Measurements from ENCODE around the gene LDLR.
"Not testable (repeated sequence)": the region's sequence is repeated elsewhere in the genome, so short reads cannot be mapped to it uniquely, and the experiment has no call there.

LDLR gene

DNA sequence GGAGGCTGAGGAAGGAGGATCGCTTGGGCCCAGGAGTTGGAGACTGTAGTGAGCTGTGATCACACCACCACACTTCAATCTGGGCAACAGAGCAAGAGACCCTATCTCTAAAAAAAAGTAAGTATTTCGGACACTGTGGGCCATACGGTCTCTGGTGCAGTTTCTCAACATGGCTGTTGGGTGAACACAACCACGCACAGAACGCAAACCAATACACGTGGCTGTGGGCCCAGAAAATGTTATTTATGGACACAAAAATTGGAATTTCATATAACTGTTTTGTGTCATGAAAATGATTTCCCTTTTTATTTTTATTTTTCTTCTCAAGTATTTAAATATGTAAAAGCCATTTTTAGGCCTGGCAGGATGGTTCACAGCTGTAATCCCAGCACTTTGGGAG, 19.5 kb downstream of the LDLR start:
- no peak for DNase-seq

DNA sequence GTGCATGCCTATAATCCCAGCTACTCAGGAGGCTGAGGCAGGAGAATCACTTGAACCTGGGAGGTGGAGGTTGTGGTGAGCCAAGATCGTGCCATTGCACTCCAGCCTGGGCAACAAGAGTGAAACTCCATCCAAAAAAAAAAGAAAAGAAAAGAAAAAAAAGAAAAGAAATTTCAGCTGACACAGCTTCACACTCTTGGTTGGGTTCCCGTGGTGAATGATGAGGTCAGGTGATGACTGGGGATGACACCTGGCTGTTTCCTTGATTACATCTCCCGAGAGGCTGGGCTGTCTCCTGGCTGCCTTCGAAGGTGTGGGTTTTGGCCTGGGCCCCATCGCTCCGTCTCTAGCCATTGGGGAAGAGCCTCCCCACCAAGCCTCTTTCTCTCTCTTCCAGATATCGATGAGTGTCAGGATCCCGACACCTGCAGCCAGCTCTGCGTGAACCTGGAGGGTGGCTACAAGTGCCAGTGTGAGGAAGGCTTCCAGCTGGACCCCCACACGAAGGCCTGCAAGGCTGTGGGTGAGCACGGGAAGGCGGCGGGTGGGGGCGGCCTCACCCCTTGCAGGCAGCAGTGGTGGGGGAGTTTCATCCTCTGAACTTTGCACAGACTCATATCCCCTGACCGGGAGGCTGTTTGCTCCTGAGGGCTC, 22.0 kb downstream of the LDLR start:
- DNase-seq = no peak

DNA sequence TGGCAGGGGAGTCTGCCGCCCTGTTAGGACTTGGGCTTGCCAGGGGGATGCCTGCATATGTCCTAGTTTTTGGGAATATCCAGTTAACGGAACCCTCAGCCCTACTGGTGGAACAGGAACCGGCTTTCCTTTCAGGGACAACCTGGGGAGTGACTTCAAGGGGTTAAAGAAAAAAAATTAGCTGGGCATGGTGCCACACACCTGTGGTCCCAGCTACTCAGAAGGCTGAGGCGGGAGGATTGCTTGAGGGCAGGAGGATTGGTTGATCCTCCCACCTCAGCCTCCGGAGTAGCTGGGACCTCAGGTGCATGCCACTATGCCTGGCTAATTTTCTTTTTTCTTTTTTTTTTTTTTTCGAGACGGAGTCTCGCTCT, 22.5 kb downstream of the LDLR start:
- no peak for DNase-seq

DNA sequence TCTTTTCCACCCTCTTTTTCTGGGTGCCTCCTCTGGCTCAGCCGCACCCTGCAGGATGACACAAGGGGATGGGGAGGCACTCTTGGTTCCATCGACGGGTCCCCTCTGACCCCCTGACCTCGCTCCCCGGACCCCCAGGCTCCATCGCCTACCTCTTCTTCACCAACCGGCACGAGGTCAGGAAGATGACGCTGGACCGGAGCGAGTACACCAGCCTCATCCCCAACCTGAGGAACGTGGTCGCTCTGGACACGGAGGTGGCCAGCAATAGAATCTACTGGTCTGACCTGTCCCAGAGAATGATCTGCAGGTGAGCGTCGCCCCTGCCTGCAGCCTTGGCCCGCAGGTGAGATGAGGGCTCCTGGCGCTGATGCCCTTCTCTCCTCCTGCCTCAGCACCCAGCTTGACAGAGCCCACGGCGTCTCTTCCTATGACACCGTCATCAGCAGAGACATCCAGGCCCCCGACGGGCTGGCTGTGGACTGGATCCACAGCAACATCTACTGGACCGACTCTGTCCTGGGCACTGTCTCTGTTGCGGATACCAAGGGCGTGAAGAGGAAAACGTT, 24.0 kb downstream of the LDLR start:
- no peak for DNase-seq

DNA sequence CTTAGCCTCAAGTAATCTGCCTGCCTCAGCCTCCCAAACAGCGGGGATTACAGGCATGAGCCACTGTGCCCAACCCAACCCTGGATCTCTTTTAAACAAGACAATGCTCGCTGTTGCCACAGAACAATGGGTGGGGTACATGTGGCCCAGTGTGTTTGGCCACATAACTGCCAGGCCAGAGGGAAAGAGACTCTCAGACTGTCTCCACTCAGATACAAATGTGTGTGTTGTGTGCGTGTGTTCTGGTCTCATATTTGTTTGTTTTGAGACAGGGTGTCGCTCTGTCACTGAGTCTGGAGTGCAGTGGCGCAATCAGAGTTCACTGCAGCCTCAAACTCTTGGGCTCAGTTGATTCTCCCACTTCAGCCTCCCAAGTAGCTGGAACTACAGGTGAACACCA, 25.8 kb downstream of the LDLR start:
- no peak for DNase-seq

DNA sequence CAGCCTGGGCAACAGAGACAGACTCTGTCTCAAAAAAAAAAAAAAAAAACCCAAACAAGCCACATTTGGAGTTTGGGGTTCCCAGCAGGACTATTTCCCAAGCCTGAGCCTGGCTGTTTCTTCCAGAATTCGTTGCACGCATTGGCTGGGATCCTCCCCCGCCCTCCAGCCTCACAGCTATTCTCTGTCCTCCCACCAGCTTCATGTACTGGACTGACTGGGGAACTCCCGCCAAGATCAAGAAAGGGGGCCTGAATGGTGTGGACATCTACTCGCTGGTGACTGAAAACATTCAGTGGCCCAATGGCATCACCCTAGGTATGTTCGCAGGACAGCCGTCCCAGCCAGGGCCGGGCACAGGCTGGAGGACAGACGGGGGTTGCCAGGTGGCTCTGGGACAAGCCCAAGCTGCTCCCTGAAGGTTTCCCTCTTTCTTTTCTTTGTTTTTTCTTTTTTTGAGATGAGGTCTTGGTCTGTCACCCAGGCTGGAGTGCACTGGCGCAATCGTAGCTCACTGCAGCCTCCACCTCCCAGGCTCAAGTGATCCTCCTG, 26.7 kb downstream of the LDLR start:
- no peak for DNase-seq

DNA sequence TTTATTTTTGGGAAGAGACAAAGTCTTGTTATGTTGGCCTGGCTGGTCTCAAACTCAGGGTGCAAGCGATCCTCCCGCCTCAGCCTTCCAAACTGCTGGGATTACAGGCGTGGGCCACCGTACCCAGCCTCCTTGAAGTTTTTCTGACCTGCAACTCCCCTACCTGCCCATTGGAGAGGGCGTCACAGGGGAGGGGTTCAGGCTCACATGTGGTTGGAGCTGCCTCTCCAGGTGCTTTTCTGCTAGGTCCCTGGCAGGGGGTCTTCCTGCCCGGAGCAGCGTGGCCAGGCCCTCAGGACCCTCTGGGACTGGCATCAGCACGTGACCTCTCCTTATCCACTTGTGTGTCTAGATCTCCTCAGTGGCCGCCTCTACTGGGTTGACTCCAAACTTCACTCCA, 27.2 kb downstream of the LDLR start:
- no peak for DNase-seq

DNA sequence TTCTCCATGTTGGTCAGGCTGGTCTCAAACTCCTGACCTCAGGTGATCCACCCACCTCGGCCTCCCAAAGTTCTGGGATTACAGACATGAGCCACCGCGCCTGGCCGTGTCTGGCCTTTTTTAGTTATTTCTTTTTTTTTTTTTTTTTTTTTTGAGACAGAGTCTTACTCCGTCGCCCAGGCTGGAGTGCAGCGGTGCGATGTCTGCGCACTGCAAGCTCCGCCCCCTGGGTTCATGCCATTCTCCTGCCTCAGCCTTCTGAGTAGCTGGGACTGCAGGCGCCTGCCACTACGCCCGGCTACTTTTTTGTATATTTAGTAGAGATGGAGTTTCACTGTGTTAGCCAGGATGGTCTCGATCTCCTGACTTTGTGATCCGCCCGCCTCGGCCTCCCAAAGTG, 32.7 kb downstream of the LDLR start:
- not testable (repeated sequence) for DNase-seq

DNA sequence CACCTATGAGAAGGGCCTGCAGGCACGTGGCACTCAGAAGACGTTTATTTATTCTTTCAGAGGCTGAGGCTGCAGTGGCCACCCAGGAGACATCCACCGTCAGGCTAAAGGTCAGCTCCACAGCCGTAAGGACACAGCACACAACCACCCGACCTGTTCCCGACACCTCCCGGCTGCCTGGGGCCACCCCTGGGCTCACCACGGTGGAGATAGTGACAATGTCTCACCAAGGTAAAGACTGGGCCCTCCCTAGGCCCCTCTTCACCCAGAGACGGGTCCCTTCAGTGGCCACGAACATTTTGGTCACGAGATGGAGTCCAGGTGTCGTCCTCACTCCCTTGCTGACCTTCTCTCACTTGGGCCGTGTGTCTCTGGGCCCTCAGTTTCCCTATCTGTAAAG, 33.9 kb downstream of the LDLR start:
- DNase-seq = no peak

DNA sequence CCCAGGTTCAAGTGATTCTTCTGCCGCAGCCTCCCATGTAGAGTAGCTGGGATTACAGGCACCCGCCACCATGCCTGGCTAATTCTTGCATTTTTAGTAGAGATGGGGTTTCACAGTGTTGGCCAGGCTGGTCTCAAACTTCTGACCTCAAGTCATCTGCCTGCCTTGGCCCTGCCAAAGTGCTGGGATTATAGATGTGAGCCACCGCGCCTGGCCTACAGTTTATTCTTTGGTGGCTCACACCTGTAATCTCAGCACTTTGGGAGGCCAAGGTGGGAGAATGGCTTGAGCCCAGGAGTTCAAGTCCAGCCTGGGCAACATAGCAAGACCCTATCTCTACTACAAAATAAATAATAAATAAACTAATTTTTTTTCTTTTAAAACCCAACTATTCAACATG, 34.9 kb downstream of the LDLR start:
- DNase-seq = not testable (repeated sequence)

DNA sequence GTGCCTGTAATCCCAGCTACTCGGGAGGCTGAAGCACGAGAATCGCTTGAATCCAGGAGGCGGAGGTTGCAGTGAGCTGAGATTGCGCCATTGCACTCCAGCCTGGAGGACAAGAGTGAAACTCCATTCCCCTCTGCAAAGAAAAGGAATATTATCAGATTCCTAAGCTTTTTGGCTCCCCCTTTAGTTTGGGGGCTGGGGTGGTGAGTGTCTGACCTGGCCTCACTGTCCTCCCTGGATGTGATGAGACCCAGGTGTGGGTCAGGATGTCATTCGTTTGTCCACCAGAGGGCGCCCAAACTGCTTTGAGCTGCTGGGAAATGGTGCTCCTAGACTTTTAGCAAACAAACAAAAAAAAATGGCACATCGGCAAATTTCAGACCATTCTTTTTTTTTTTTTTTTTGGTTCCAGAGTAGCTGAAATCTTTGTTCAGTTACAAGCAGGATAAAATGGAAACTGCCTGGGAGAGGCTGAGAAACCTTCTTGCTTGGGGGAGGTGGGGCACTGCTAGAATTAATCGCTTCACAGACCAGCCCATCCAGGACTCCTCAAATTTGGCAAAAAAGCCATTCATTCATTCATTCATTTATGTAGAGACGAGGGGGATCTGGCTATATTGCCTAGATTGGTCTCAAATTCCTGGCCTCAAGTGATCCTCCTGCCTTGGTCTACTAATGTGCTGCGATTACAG, 36.9 kb downstream of the LDLR start:
- DNase-seq = peak; percentile 53

DNA sequence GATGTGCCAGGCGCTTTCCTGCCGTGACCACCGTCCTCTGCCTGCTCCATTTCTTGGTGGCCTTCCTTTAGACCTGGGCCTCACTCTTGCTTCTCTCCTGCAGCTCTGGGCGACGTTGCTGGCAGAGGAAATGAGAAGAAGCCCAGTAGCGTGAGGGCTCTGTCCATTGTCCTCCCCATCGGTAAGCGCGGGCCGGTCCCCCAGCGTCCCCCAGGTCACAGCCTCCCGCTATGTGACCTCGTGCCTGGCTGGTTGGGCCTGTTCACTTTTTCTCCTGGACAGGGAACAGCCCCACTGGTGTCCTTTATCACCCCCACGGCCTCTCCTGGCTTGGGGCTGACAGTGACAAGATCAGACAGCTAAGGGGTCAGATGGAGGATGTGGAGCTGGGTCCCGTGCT, 38.6 kb downstream of the LDLR start:
- no peak for DNase-seq

DNA sequence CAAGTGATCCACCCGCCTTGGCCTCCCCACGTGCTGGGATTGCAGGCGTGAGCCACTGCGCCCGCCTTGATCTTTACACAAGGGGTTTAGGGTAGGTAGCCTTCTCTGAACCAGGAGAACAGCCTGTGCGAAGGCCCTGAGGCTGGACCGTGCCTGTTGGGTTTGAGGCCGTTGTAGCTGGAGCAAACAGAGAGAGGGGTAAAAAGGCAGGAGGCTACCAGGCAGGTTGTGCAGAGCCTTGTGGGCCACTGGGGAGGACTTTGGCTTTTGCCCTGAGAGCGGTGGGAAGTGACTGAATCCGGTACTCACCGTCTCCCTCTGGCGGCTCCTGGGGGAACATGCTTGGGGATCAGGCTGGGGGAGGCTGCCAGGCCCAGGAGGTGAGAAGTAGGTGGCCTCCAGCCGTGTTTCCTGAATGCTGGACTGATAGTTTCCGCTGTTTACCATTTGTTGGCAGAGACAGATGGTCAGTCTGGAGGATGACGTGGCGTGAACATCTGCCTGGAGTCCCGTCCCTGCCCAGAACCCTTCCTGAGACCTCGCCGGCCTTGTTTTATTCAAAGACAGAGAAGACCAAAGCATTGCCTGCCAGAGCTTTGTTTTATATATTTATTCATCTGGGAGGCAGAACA, 41.7 kb downstream of the LDLR start:
- DNase-seq = peak; percentile 60

DNA sequence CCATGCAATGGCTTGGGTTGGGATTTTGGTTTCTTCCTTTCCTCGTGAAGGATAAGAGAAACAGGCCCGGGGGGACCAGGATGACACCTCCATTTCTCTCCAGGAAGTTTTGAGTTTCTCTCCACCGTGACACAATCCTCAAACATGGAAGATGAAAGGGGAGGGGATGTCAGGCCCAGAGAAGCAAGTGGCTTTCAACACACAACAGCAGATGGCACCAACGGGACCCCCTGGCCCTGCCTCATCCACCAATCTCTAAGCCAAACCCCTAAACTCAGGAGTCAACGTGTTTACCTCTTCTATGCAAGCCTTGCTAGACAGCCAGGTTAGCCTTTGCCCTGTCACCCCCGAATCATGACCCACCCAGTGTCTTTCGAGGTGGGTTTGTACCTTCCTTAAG, 42.2 kb downstream of the LDLR start:
- no peak for DNase-seq

DNA sequence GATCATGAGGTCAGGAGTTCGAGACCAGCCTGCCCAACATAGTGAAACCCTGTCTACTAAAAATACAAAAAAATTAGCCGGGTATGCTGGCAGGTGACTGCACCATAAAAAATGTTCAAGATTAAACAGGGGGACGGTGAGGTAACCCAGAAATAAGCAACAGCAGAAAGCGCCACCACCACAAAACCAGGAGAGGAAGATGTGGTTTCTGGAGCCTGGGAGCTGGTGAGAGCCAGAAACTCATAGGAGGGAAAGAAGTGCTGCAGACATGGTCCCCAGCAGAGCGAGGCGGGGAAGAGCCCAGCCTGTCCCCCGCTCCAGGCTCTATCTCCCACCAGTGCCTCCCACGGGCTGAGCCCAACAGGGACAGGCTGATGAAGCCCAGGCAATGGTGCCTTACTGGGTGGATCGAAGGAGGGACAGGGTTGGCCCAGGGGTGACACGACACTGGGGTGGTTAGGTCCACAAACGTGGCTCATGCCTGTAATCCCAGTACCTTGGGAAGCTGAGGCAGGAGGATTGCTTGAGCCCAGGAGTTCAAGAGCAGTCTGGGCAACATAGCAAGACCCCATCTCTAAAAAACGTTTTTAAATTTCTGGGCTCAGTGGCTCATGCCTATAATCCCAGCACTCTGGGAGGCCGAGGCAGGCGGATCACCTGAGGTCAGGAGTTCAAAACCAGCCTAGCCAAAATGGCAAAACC, 47.3 kb downstream of the LDLR start:
- no peak for DNase-seq

DNA sequence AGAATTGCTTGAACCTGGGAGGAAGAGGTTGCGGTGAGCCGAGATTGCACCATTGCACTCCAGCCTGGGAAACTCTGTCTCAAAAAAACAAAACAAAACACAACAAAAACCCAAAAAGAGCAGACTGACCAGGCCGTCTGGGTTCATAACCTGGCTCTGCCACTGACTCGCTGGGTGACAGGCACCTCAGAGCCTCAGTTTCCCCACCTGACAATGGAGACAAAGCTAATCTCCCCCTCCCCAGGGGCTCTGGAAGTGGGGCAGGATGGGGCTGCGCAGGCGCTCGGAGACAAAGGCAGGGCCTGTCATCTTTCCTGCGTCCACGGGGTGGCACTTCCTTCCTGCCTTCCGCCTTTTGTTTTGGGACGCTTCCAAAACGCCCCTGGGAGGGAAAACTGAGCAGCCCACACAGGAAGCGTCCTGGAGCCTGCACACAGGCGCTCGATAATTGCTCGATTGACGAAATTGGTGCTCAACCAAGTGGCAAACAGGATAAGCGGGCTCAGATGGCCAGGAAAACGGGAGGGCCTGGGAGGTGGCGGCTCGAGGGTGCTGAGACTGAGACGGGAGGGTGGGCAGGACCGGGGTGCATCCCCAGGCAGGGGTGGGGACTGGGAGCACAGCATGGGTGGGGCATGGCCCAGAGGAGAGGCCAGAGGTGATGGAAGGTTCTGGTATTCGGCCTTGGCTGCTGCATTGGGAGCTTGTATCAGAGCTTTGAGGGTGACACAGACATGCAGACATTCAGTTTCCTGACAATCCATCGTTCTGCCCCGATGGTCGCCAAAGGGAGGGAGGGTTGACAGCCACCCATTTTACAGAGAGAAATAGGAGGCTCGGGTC, 48.5 kb downstream of the LDLR start:
- DNase-seq = peak; percentile 46

DNA sequence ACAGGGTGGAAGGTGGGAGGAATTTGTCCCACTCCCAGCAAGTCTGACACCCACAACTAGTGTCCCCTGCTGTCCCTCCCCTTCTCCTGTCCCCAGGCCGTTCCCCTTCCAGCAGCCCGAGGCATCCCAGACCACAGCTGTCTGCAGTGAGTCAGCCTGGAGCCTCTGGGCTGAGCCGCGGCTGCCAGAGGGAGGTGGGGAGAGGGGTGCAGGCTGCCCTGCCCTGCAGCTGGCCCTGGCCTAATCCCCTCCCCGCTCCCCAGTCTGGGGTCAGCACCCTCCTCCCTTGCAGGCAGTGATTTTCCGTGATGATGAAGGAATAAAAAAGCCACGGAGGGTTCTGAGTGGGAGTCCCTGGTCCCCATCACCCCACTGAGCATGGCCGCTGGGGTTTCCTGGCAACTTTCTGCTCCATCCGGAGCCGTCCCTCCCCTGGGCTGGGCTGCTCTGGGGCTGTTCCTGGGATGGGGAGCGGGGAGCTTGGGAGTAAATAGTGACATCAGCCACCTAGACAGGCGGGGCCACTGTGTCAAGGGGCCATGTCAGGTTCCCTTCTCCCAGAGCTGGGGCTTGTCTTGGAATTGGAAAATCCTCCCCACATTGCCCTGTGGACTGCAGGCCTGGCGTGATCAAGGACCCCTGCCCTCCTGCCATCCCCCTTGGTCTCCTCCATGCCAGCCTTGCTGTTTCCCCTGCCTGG, 49.5 kb downstream of the LDLR start:
- DNase-seq = peak; percentile 44

DNA sequence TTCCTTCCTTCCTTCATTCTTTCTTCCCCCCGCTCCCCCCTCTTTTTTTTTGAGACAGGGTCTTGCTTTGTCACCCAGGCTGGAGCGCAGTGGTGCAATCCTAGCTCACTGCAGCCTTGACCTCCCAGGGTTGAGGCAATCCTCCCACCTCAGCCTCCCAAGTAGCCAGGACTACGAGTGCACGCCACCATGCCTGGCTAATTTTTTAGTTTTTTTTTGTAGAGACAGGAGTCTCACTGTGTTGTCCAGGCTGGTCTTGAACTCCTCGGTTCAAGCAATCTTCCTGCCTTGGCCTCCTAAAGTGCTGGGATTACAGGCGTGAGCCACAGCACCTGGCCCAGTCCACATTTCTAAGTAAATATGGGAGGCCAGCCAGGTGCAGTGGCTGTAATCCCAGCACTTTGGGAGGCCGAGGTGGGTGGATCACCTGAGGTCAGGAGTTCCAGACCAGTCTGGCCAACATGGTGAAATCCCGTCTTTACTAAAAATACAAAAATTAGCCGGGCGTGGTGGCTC, 50.8 kb downstream of the LDLR start:
- not testable (repeated sequence) for DNase-seq

DNA sequence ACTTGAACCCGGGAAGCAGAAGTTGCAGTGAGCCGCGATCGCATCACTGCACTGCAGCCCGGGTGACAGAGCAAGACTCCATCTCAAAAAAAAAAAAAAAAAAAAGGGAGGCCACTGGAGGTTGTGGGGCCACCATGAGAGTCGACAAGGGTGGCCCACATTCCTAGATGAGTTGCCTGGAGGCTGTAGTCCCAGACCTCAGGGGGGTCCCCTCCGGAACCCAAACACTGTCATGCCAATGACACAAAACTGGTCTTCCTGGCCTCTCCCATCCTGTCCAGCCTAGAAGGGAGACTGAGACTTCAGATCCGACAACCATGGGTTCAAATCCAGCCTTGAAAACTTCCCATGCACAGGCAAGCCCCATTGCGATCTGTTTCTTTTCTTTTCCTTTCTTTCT, 51.6 kb downstream of the LDLR start:
- no peak for DNase-seq

DNA sequence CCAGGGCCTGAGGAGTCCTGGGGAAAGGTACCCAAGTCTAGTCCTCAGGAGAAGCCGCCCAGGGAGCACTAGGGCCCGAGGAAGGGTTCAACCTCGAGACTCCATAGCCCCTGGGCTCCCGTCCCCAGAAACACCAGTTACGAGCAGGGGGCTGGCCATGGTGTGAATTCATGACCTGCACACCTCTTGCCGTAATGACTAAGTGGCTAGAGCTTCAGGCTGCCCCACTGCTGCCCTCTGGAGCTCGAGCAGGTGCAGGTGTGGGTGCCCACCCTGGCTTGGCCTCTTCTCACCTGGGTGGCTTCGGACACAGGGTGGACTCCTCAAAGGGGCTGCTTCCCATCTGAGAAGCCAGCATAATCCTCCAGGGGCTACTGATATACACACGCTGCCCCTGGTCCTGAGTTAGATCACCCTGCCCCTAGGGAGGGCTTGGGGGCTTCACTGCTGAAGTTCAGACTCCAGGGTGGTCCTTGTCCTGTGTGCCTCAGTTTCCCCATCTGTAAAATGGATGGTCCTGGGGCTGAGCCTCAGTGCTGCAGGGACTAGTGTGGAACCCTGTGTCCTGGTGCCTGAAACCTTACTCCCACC, 52.8 kb downstream of the LDLR start:
- no peak for DNase-seq
